Left ventricle myocardium inferior (tissue), 1 donor: ENCODE results near the gene PRSS16. TPM values are rescaled to one million over a fixed set of nuclear protein-coding genes. Genes with fewer than 3 reads are reported as not detected.

ENCODE experiments used
- total RNA-seq: library from RNA; stranded (reverse); fragmentation: NEBNext Ultra II Directional; extraction: Animal tissue kit (Norgen Biotek cat#: 25700); gene quantifications from one replicate; pipeline ENCODE4 v1.2.1, GENCODE V29; 2021
- donor health status: DM: no; HTN: yes; CAD: no; lungs with severe emphysema.

PRSS16 gene
- total RNA-seq, 1 donor from 2014 or later, result 0.49 TPM

Other genes with a start within 250 kb of the PRSS16 start
- gene POM121L2, start 64.6 kb downstream of the PRSS16 start, total RNA-seq, result not detected
- gene ZNF391, start 141.1 kb downstream of the PRSS16 start, total RNA-seq, result 1.3 TPM
- gene ZNF184, start 225.4 kb downstream of the PRSS16 start, total RNA-seq, result 3.2 TPM